ENCODE data around the gene PIEZO1. TPM values are rescaled to one million over a fixed set of nuclear protein-coding genes. Genes with fewer than 3 reads are reported as not detected.
"Not testable (repeated sequence)": the region's sequence is repeated elsewhere in the genome, so short reads cannot be mapped to it uniquely, and the experiment has no call there.

PIEZO1 gene
- total and polyA plus RNA-seq, 5 donors: 21.7 to 45.6 (median 30.5) TPM

DNA sequence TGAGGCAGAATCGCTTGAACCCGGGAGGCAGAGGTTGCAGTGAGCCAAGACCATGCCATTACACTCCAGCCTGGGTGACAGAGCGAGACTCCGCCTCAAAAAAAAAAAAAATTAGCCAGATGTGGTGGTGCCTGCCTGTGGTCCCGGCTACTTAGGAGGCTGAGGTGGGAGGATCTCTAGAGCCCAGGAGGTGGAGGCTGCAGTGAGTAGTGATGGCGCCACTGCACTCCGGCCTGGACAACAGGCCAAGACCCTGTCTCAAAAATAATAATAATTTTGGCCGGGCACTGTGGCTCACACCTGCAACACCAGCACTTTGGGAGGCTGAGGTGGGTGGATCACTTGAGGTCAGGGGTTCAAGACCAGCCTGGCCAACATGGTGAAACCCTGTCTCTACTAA, 3.7 kb upstream of the PIEZO1 start:
- H3K27me3 ChIP-seq (ENCODE audit: control insufficient read depth, insufficient read depth); H3K4me3 ChIP-seq (ENCODE audit: low read length); H3K27ac ChIP-seq (ENCODE audit: low read length); DNase-seq; ATAC-seq; H3K4me1 ChIP-seq (ENCODE audit: control insufficient read depth, insufficient read depth, low read length); H3K9me3 ChIP-seq (ENCODE audit: control insufficient read depth, low read length): not testable (repeated sequence)
- WGBS: 95% methylated on average over 8 of the region's 8 CpGs
- intact Hi-C loops (cut with DNase I): loop anchor here in 1 of 4 donors (5.0 kb wide), 1 partner anchor 46 kb away; no protein-coding TSS in a partner anchor

DNA sequence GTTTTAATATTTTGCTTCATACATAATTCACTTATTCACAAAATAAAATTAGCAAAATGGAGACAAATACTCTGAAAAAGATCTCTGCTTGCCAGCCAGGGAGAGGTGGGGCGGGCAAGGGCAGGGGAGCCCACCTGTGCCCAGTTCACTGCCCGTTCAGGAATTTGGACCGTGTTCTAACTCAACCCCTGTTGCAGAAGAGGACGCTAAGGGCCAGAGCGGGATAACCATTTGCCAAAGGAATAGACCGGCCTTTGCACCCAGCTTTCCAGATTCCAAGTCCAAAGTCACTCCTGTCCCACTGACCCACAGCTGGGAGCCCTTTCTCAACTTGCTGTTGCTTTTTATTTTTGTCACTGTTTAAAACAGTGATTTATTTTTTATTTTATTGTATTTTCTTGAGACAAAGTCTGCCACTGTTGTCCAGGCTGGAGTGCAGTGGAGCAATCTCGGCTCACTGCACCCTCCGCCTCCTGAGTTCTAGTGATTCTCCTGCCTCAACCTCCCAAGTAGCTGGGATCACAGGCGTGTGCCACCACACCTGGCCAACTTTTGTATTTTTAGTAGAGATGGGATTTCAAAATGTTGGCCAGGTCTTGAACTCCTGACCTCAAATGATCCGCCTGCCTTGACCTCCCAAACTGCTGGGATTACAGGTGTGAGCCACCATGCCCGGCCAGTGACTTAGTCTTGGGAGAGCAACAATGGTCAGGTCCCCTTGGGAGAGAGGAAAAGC, 2.7 kb upstream of the PIEZO1 start:
- no peak for ATAC-seq
- Histone ChIP-seq H3K4me3 (ENCODE audit: low read length) (no peak overlapping the region), H3K9me3 (ENCODE audit: control insufficient read depth, low read length) (no peaks in the 10 kb centered on the region), H3K27me3 (ENCODE audit: control insufficient read depth, insufficient read depth) (no peaks in the 10 kb centered on the region), H3K27ac (ENCODE audit: low read length) (no peak overlapping the region), H3K4me1 (ENCODE audit: control insufficient read depth, insufficient read depth, low read length) (no peaks in the 10 kb centered on the region)
- intact Hi-C loops (cut with DNase I): loop anchor here in 1 of 4 donors (5.0 kb wide), 1 partner anchor 45 kb away; no protein-coding TSS in a partner anchor
- WGBS: 91% methylated on average over 11 of the region's 11 CpGs
- DNase-seq: no peak

DNA sequence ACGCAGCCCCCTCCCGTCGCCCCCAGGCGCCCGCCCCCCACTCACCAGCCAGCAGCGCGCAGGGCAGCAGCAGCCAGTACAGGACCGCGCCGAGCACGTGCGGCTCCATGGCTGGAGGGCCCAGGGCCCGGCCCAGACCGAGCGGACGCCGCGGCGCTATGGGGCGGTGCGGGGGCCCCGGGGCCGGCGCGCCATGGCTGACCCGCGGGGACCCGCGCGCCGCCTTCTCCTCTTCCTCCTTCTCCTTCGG, 239 bp downstream of the PIEZO1 start:
- WGBS: under 1% methylated on average over 31 of the region's 32 CpGs
- intact Hi-C loops (cut with DNase I): loop anchor here (2.0 to 5.0 kb wide), 3 partner anchors 37 to 42 kb away; no protein-coding TSS in a partner anchor
- H3K4me1 ChIP-seq (ENCODE audit: control insufficient read depth, insufficient read depth, low read length): peaks cover 3% of the 10 kb centered on the region

DNA sequence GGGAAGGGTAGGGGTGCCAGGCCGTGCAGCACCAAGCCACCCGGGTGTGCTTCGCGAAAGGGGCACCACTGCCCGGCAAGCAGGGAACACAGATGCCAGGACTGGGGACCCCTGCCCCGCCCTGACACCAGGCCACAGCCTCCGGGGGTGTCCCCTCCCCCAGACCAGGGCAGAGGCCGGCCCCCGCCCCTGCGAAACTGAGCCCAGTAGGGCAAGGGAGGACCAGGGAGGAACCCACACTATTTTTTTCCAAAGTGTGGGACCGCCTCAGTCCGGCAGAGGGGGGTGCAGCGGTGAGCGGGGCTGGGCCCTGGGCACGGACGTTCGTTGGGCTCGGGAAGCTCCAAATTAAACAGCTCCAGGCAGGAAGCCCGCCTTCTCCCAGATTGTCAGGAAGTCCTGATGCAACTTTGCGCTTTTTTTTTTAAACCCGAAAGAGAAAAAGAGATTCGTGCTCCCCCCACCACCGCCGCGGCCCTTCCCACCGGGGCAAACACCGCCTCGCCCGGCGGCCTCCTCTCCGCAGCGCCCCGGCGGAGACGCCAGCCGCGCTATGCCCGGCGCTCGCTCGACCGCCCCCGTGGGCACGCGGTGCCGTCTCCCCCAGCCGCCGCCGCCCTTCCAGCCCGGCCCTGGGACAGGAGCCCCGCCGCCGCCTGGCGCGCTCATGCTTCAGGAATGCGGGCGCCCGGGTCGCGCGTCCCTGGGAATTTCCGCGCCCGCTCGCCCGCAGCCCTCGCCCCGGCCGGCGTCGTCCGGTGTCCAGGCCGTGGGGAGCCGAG, 755 bp downstream of the PIEZO1 start:
- H3K4me1 ChIP-seq (ENCODE audit: control insufficient read depth, insufficient read depth, low read length): peaks cover 4% of the 10 kb centered on the region
- 3% methylated on average over 74 of the region's 74 CpGs for WGBS

More for the DNA sequence above, 239 bp downstream of the PIEZO1 start:
- H3K27ac ChIP-seq (ENCODE audit: low read length): peak overlapping the region; percentile 58
- H3K4me3 ChIP-seq (ENCODE audit: low read length): peak overlapping the region; percentile 70
- H3K27me3 ChIP-seq (ENCODE audit: control insufficient read depth, insufficient read depth): no peaks in the 10 kb centered on the region
- ATAC-seq (peak; percentile 9 to 31), DNase-seq (no peak)
- no peaks in the 10 kb centered on the region for H3K9me3 ChIP-seq (ENCODE audit: control insufficient read depth, low read length)

DNA sequence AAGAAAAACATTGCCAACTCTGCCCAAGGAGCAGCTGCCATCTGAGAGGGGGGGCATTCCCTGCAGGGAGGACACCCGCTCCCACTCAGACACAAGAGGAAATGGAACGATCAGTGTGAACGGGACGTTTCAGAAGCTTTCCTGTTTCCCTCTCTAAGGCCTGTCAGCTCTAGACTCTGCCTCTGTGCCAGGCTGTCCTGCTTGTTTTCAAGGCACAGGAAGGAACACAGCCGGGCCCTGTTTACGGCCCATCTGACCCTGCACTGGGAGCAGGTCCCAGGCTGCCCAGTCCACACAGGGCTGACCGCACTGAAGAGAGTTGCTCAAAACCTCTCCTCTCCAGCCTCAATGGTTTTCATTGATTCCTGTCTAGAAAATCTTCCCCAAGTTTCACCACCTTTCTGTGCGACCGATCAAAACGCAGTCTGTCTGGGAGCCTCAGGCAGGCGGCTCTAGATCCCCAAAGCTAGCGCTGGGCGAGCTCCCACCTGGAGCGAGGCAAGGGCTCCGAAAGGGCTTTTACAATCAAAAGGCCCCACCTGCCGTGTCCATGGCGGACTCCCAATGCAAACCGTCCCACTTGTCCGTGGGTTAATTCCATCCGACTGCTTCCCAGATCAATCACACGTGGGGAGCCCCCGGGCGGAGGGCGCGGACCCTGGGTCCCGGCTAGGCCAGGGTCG, 1.5 kb downstream of the PIEZO1 start:
- 41% methylated on average over 27 of the region's 27 CpGs for WGBS
- peaks cover 4% of the 10 kb centered on the region for H3K4me1 ChIP-seq (ENCODE audit: control insufficient read depth, insufficient read depth, low read length)
- intact Hi-C loops (cut with DNase I): loop anchor here in 3 of 4 donors (2.0 to 5.0 kb wide), 3 partner anchors 36 to 41 kb away; no protein-coding TSS in a partner anchor
- peak in 2 of 3 donors; percentile 30 to 80 for DNase-seq
- no peaks in the 10 kb centered on the region for H3K9me3 ChIP-seq (ENCODE audit: control insufficient read depth, low read length)
- peak; percentile 46 to 49 for ATAC-seq
- peak overlapping the region; percentile 70 for H3K4me3 ChIP-seq (ENCODE audit: low read length)
- no peaks in the 10 kb centered on the region for H3K27me3 ChIP-seq (ENCODE audit: control insufficient read depth, insufficient read depth)
- peak overlapping the region; percentile 58 for H3K27ac ChIP-seq (ENCODE audit: low read length)

More for the DNA sequence above, 755 bp downstream of the PIEZO1 start:
- intact Hi-C loops (cut with DNase I): loop anchor here in 3 of 4 donors (2.0 to 5.0 kb wide), 3 partner anchors 37 to 42 kb away; no protein-coding TSS in a partner anchor
- ATAC-seq (peak; percentile 81 to 83), DNase-seq (peak; percentile 84 to 92 (median 92))
- Histone ChIP-seq H3K27ac (ENCODE audit: low read length) (peak overlapping the region; percentile 58), H3K4me3 (ENCODE audit: low read length) (peak overlapping the region; percentile 70), H3K27me3 (ENCODE audit: control insufficient read depth, insufficient read depth) (no peaks in the 10 kb centered on the region), H3K9me3 (ENCODE audit: control insufficient read depth, low read length) (no peaks in the 10 kb centered on the region)

DNA sequence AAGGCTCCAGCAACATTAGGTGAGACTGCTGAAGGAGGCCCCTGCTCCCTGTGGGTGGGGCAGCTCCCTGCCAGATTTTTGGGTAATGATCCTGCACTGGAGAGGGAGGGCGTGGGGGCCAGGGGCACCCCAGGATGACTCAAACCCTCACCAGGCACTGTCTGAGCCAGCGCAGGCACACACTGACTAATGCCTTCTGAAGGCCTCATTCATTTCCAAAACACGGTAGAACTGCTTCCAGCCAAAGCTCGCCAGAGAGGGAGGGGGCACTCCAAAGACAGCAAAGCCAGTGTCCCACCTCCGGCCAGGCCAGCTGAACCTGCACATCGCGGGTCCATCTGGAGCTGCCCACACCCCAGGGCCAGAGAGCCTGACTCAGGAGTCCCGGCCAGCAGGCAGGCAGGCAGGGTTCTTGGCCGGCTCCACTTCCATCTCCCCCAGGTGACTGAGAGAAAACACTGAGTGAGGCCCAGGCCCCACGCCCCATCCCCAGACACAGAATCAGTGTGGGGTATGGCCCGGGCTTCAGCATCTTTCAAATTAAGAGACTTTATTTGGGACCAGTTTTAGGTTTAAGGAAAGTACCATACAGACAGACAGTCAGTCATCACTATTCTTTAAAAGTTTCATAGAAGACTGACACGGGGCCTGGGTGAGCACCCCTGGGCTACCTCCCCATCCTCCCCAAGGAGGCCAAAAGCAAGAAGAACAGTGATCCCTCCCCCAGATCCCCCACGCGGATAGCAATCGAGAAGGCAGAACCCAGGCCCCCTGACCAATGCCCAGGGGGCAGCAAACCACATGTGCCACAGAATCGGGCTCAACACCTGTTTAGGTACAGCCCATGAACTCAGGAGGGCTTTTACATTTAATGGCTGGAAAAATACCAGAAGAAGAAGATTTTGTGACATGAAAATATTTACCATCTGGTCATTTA, 2.3 kb downstream of the PIEZO1 start:
- Histone ChIP-seq H3K27me3 (ENCODE audit: control insufficient read depth, insufficient read depth) (no peaks in the 10 kb centered on the region), H3K27ac (ENCODE audit: low read length) (peak overlapping the region; percentile 58), H3K4me3 (ENCODE audit: low read length) (no peak overlapping the region), H3K9me3 (ENCODE audit: control insufficient read depth, low read length) (no peaks in the 10 kb centered on the region), H3K4me1 (ENCODE audit: control insufficient read depth, insufficient read depth, low read length) (peaks cover 4% of the 10 kb centered on the region)
- intact Hi-C loops (cut with DNase I): loop anchor here in 2 of 4 donors (5.0 kb wide), 2 partner anchors 35 to 40 kb away; no protein-coding TSS in a partner anchor
- 68% methylated on average over 16 of the region's 16 CpGs for WGBS
- no peak for DNase-seq
- ATAC-seq: no peak

DNA sequence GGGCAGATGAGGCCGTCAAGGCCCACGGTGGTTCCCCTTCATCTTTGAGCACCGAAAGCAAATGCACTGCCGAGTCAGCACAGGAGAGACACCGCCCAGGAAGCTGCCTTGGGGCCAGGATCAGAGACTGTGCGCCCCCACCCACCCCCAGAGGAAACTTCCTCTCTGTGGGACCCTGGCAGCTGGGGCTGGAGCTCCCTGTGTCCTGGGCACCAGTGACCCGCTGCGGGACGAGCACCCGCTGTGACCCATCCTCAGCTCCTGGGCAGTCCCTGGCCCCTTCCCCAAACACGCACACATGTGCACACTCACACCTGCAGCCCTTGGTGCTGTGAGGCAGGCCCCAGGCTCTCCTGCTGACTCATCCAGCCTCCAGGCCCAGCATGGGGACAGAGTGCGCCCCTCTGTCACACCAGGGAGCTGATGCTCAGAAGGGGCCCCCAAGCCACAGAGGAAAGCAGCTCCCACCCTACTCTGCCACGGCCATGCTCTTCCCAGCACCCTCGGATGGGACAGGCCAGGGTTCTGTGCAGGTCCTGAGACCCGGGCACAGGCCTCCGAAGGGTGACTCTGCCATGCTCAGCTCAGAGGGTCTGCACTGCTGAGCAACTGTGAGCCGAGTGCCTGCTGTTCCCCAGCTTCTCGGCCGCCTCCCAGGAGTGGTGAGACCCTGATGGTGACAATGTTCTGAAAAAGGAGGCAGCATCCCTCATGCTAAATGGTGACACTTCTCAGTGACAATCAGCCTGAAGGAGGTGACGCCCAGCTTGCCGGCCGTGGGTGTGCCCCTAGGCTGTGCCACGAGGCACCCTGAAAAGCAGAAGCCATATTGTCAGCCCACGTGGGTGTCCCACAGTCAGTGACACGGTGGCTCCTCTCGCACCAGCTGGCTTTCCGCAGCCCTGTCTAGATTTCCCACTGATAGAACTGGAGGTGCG, 3.6 kb downstream of the PIEZO1 start:
- DNase-seq (peak in 2 of 3 donors; percentile 72 to 83), ATAC-seq (no peak)
- 77% methylated on average over 28 of the region's 28 CpGs for WGBS
- Histone ChIP-seq H3K4me1 (ENCODE audit: control insufficient read depth, insufficient read depth, low read length) (peaks cover 4% of the 10 kb centered on the region), H3K9me3 (ENCODE audit: control insufficient read depth, low read length) (no peaks in the 10 kb centered on the region), H3K27me3 (ENCODE audit: control insufficient read depth, insufficient read depth) (no peaks in the 10 kb centered on the region), H3K4me3 (ENCODE audit: low read length) (no peak overlapping the region), H3K27ac (ENCODE audit: low read length) (no peak overlapping the region)
- intact Hi-C loops (cut with DNase I): loop anchor here in 2 of 4 donors (5.0 kb wide), 2 partner anchors 34 to 39 kb away; no protein-coding TSS in a partner anchor

DNA sequence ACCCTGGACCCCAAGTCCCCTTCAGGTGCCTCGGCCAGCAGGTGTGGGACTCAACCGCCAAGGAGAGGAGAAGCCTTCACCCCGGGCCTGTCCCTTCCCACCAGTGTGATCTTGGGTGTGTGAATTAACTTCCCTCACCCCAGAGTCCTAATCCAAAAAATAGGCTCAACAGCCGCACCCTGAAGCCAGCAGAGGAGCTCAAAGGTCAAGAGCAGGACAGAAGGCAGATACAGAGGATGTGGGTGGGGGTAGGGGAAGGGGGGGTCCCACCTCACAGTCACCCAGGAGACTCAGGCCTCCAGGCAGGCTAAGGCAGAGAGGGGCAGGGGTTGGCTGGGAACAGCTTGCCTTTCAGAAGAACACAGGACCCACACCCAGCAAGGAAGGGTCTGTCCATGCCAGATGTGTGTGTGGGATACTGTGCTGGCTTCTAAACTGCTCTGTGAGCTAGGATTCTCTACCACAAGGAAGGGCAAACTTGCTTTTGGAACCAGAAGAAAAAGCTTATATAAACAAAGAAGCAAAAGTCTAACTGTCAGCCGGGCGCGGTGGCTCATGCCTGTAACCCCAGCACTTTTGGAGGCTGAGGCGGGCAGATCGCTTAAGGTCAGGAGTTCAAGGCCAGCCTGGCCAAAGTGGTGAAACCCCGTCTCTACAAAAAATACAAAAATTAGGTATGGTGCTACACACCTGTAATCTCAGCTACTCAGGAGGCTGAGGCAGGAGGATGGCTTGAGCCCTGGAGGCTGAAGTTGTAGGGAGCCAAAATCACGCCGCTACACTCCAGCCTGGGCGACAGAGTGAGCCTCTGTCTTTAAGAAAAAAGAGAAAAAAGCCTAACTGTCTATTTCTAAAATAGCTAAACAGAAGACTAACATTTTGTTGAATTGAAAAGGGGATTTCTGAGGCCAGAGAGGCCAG, 4.6 kb downstream of the PIEZO1 start:
- ATAC-seq: no peak
- no peak for DNase-seq
- intact Hi-C loops (cut with DNase I): loop anchor here in 2 of 4 donors (5.0 kb wide), 2 partner anchors 33 to 38 kb away; no protein-coding TSS in a partner anchor
- H3K4me1 ChIP-seq (ENCODE audit: control insufficient read depth, insufficient read depth, low read length): peaks cover 4% of the 10 kb centered on the region
- H3K27me3 ChIP-seq (ENCODE audit: control insufficient read depth, insufficient read depth): no peaks in the 10 kb centered on the region
- no peaks in the 10 kb centered on the region for H3K9me3 ChIP-seq (ENCODE audit: control insufficient read depth, low read length)
- 80% methylated on average over 13 of the region's 13 CpGs for WGBS
- no peak overlapping the region for H3K27ac ChIP-seq (ENCODE audit: low read length)
- H3K4me3 ChIP-seq (ENCODE audit: low read length): no peak overlapping the region
